GM23338 (cell line): ENCODE results near the gene GJA10. TPM values are rescaled to one million over a fixed set of nuclear protein-coding genes. Genes with fewer than 3 reads are reported as not detected.
"Not testable (repeated sequence)": the region's sequence is repeated elsewhere in the genome, so short reads cannot be mapped to it uniquely, and the experiment has no call there.

ENCODE experiments used
- ATAC-seq: fragments of 200-7000 bp; cut with Tn5 transposase; 3 replicates; pipeline ENCODE4 v1.9.1; 2020
- DNase-seq: peaks from one replicate; pipeline ENCODE4 v3.0.0-alpha.2; 2015; ENCODE audit warnings: low spot score
- H2AFZ ChIP-seq: fragments of 200-600 bp; sonication (generic); 2 replicates; pipeline ENCODE4 v1.8.0; 2016; ENCODE audit warnings: antibody characterized with exemption, mild to moderate bottlenecking, moderate library complexity
- H3F3A ChIP-seq: fragments of 200-600 bp; sonication (generic); replicated peaks from 2 replicates; pipeline ENCODE4 v1.8.0; 2017; ENCODE audit warnings: antibody characterized with exemption, mixed run types, low read depth
- H3K27ac ChIP-seq: fragments of 200-600 bp; sonication (generic); 2 replicates; pipeline ENCODE4 v1.6.1; 2016; ENCODE audit warnings: low read depth
- H3K27me3 ChIP-seq: fragments of 200-600 bp; sonication (generic); 2 replicates; pipeline ENCODE4 v1.8.0; 2016; ENCODE audit warnings: mild to moderate bottlenecking, mixed run types, moderate library complexity; ENCODE audit not compliant: insufficient read depth
- H3K36me3 ChIP-seq: fragments of 200-600 bp; sonication (generic); 2 replicates; pipeline ENCODE4 v1.8.0; 2016; ENCODE audit warnings: mild to moderate bottlenecking; ENCODE audit not compliant: insufficient read depth
- H3K4me1 ChIP-seq: fragments of 200-600 bp; sonication (generic); 2 replicates; pipeline ENCODE4 v1.8.0; 2016; ENCODE audit warnings: mild to moderate bottlenecking, moderate library complexity; ENCODE audit not compliant: insufficient read depth
- H3K4me2 ChIP-seq: fragments of 200-600 bp; sonication (generic); 2 replicates; pipeline ENCODE4 v1.7.1; 2017; ENCODE audit warnings: mixed run types
- H3K4me3 ChIP-seq: fragments of 200-600 bp; sonication (generic); 2 replicates; pipeline ENCODE4 v1.6.1; 2016; ENCODE audit warnings: mixed run types
- H3K79me2 ChIP-seq: fragments of 200-600 bp; sonication (generic); replicated peaks from 2 replicates; pipeline ENCODE4 v1.8.0; 2017; ENCODE audit warnings: mild to moderate bottlenecking; ENCODE audit not compliant: insufficient read depth
- H3K9me2 ChIP-seq: fragments of 200-600 bp; sonication (generic); 2 replicates; pipeline ENCODE4 v1.8.0; 2017; ENCODE audit not compliant: insufficient read depth
- H4K20me1 ChIP-seq: fragments of 200-600 bp; sonication (generic); replicated peaks from 2 replicates; pipeline ENCODE4 v1.8.0; 2017; ENCODE audit warnings: mild to moderate bottlenecking; ENCODE audit not compliant: insufficient read depth
- H3K27ac Mint-ChIP-seq: 2 replicates; pipeline ENCODE4 v1.8.0; 2020; ENCODE audit warnings: inconsistent platforms, mild to moderate bottlenecking, moderate library complexity, mixed read lengths
- H3K27me3 Mint-ChIP-seq: 3 replicates; pipeline ENCODE4 v1.8.0; 2022; ENCODE audit warnings: low read depth, mild to moderate bottlenecking, moderate library complexity, mixed read lengths, inconsistent platforms; ENCODE audit not compliant: insufficient read depth, poor library complexity
- H3K36me3 Mint-ChIP-seq: 3 replicates; pipeline ENCODE4 v1.8.0; 2021; ENCODE audit warnings: low read depth, mild to moderate bottlenecking, inconsistent platforms, moderate library complexity, mixed read lengths
- H3K4me1 Mint-ChIP-seq: 3 replicates; pipeline ENCODE4 v1.8.0; 2020; ENCODE audit warnings: mild to moderate bottlenecking, inconsistent platforms, mixed read lengths
- H3K4me3 Mint-ChIP-seq: 3 replicates; pipeline ENCODE4 v1.8.0; 2021; ENCODE audit warnings: moderate library complexity, mild to moderate bottlenecking, inconsistent platforms, mixed read lengths
- H3K9me3 Mint-ChIP-seq: 3 replicates; pipeline ENCODE4 v1.8.0; 2020; ENCODE audit warnings: moderate library complexity, mild to moderate bottlenecking, inconsistent platforms, mixed read lengths
- STAT1 ChIP-seq: IDR thresholded peaks from one replicate; pipeline ENCODE4 v1.6.1; 2016; ENCODE audit warnings: antibody characterized with exemption; ENCODE audit not compliant: unreplicated experiment
- polyA plus RNA-seq: library from polyadenylated mRNA; unstranded; fragments of >200 nt; fragmentation: Nextera tagmentation; extraction: Ambion mirVana; gene quantifications from 2 replicates; pipeline ENCODE4 v1.2.1, GENCODE V29; 2016
- total RNA-seq: library from RNA; depleted of rRNA; stranded (reverse); fragments of >200 nt; shearing (Covaris generic); gene quantifications from 2 replicates; pipeline ENCODE4 v1.2.3, GENCODE V29; 2014
- TF ChIP-seq, protein P1 (sequence below), 2 experiments: fragments of 200-600 bp in 1 of 2; sonication (generic) in 1 of 2; conservative IDR thresholded peaks; 2 replicates each; pipeline versions ENCODE4 v1.5.1 to v1.6.1; 2016 to 2017; ENCODE audit warnings: antibody characterized with exemption in 2 of 2, low read depth in 2 of 2, mild to moderate bottlenecking in 2 of 2, moderate library complexity in 1 of 2
- TF ChIP-seq, protein P2 (sequence below): IDR thresholded peaks from one replicate; pipeline ENCODE4 v1.6.1; 2018; ENCODE audit warnings: antibody characterized with exemption; ENCODE audit not compliant: unreplicated experiment
- TF ChIP-seq, protein P3 (sequence below): IDR thresholded peaks from 2 replicates; pipeline ENCODE4 v1.6.1; 2016; ENCODE audit warnings: antibody characterized with exemption

The GJA10 gene
- total and polyA plus RNA-seq, 2 experiments from 2014 or later, result not detected

DNA sequence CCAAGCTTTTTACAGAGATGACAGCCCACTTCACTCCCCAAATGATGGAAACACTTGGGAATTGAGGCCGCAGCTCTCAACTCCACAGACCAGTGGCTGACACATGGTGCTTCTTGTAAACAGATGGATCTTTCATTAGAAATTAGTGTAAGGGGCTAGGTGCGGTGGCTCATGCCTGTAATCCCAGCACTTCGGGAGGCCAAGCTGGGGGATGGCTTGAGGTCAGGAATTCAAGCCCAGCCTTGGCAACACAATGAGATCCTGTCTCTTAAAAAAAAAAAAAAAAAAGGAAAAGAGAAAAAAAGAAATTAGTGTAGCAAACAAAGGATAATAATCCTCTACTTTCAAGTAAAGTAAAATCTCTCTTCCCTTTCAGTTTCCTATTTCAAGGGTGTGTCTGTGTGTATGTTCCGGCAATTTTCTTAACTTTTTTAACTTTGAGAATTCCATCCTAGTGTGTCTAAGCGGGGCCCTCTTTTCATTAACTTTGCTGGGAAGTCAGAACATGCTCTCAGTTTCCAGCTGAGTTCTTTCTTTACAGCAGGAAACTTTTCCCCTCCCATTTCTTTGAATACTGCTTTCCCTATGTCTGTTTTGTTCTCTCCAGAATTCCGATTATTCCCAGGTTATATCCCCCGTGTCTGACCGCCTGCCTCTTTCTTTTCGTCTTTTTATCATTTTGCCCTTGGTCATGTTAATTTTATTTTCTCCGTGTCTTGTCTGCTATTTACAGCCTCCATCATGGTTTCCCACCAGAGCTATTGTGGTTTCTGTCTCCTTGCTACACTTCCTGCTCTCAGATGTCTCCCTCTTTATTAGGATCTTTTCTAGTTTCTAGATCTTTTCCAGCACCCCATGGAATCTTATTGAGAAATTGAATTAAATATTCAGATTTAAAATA, 16.0 kb downstream of the GJA10 start:
- not testable (repeated sequence) for H4K20me1 ChIP-seq, H3K27me3 Mint-ChIP-seq, H3K4me1 ChIP-seq, H3K36me3 ChIP-seq, H3K9me2 ChIP-seq, H3K36me3 Mint-ChIP-seq, H3F3A ChIP-seq, H3K79me2 ChIP-seq, H3K4me2 ChIP-seq, H3K27me3 ChIP-seq, DNase-seq, H3K9me3 Mint-ChIP-seq, H3K4me3 Mint-ChIP-seq, H3K4me3 ChIP-seq
- Histone ChIP-seq H2AFZ (0 out of 2 replicates have a peak overlapping the region, but pooled peaks have one; percentile 44), H3K27ac (peak overlapping the region; percentile 70)
- peak; percentile 41; the same call in 1 of the 3 replicates for ATAC-seq
- Mint-ChIP-seq H3K4me1 (peaks cover 11% of the 10 kb centered on the region; the same call in 2 of the 3 replicates), H3K27ac (peak overlapping the region; percentile 65)

DNA sequence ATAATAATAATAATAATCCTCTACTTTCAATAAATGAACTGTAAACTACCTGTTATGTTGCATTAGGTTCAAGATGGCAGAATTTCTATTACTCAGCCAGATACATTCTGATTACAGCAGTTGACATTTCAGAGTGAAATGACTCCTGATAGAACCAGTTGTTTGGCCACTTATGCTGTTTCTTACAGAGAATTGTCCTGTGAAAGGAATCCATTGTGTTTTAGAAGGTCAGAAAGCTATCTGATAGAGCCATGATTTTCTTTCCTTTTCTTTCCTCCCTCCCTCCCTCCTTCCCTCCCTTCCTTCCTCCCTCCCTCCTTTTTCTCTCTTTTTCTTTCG, 16.6 kb downstream of the GJA10 start:
- Mint-ChIP-seq H3K27me3 (peaks cover 5% of the 10 kb centered on the region), H3K27ac (no peak overlapping the region; the same call in 1 of the 2 replicates), H3K9me3 (no peaks in the 10 kb centered on the region), H3K36me3 (no peaks in the 10 kb centered on the region), H3K4me3 (no peak overlapping the region), H3K4me1 (peaks cover 11% of the 10 kb centered on the region; the same call in 2 of the 3 replicates)
- Histone ChIP-seq H4K20me1 (no peaks in the 10 kb centered on the region), H3K4me2 (no peak overlapping the region), H3K36me3 (no peaks in the 10 kb centered on the region), H2AFZ (peak overlapping the region; percentile 86), H3K79me2 (no peaks in the 10 kb centered on the region), H3K9me2 (no peaks in the 10 kb centered on the region), H3K27me3 (no peaks in the 10 kb centered on the region), H3F3A (no peaks in the 10 kb centered on the region), H3K27ac (no peak overlapping the region), H3K4me3 (no peak overlapping the region), H3K4me1 (peaks cover 10% of the 10 kb centered on the region)
- TF ChIP-seq, protein P1, sequence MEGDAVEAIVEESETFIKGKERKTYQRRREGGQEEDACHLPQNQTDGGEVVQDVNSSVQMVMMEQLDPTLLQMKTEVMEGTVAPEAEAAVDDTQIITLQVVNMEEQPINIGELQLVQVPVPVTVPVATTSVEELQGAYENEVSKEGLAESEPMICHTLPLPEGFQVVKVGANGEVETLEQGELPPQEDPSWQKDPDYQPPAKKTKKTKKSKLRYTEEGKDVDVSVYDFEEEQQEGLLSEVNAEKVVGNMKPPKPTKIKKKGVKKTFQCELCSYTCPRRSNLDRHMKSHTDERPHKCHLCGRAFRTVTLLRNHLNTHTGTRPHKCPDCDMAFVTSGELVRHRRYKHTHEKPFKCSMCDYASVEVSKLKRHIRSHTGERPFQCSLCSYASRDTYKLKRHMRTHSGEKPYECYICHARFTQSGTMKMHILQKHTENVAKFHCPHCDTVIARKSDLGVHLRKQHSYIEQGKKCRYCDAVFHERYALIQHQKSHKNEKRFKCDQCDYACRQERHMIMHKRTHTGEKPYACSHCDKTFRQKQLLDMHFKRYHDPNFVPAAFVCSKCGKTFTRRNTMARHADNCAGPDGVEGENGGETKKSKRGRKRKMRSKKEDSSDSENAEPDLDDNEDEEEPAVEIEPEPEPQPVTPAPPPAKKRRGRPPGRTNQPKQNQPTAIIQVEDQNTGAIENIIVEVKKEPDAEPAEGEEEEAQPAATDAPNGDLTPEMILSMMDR (conservative IDR thresholded peaks at IDR 0.05; ENCODE audit: low read depth in 2 of 2), result no peak
- TF ChIP-seq, protein P2, sequence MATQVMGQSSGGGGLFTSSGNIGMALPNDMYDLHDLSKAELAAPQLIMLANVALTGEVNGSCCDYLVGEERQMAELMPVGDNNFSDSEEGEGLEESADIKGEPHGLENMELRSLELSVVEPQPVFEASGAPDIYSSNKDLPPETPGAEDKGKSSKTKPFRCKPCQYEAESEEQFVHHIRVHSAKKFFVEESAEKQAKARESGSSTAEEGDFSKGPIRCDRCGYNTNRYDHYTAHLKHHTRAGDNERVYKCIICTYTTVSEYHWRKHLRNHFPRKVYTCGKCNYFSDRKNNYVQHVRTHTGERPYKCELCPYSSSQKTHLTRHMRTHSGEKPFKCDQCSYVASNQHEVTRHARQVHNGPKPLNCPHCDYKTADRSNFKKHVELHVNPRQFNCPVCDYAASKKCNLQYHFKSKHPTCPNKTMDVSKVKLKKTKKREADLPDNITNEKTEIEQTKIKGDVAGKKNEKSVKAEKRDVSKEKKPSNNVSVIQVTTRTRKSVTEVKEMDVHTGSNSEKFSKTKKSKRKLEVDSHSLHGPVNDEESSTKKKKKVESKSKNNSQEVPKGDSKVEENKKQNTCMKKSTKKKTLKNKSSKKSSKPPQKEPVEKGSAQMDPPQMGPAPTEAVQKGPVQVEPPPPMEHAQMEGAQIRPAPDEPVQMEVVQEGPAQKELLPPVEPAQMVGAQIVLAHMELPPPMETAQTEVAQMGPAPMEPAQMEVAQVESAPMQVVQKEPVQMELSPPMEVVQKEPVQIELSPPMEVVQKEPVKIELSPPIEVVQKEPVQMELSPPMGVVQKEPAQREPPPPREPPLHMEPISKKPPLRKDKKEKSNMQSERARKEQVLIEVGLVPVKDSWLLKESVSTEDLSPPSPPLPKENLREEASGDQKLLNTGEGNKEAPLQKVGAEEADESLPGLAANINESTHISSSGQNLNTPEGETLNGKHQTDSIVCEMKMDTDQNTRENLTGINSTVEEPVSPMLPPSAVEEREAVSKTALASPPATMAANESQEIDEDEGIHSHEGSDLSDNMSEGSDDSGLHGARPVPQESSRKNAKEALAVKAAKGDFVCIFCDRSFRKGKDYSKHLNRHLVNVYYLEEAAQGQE, result no peak
- TF ChIP-seq, protein P3, sequence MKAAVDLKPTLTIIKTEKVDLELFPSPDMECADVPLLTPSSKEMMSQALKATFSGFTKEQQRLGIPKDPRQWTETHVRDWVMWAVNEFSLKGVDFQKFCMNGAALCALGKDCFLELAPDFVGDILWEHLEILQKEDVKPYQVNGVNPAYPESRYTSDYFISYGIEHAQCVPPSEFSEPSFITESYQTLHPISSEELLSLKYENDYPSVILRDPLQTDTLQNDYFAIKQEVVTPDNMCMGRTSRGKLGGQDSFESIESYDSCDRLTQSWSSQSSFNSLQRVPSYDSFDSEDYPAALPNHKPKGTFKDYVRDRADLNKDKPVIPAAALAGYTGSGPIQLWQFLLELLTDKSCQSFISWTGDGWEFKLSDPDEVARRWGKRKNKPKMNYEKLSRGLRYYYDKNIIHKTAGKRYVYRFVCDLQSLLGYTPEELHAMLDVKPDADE, result no peak
- no peak for TF ChIP-seq STAT1
- ATAC-seq (no peak), DNase-seq (no peak)
